WERI-Rb-1 (cell line): ENCODE measurements around the gene SGO1.

ENCODE experiments used
- DNase-seq: peaks from one replicate; pipeline ENCODE4 v3.0.0-alpha.2; 2020
- H3K27ac ChIP-seq: fragments of 250-450 bp; sonication (Bioruptor Pico); 2 replicates; pipeline ENCODE4 v1.5.1; 2020; ENCODE audit warnings: mild to moderate bottlenecking, moderate library complexity
- H3K27me3 ChIP-seq: fragments of 250-450 bp; sonication (Bioruptor Pico); 2 replicates; pipeline ENCODE4 v1.5.1; 2021; ENCODE audit warnings: mild to moderate bottlenecking, low read depth, moderate library complexity; ENCODE audit not compliant: insufficient read depth, severe bottlenecking
- H3K36me3 ChIP-seq: fragments of 250-450 bp; sonication (Bioruptor Pico); 2 replicates; pipeline ENCODE4 v1.5.1; 2020; ENCODE audit warnings: mild to moderate bottlenecking, moderate library complexity
- H3K4me3 ChIP-seq: 2 replicates; pipeline ENCODE4 v1.5.1; 2011; ENCODE audit warnings: low read depth, mild to moderate bottlenecking, control low read depth, low read length
- H3K9me3 ChIP-seq: fragments of 250-450 bp; sonication (Bioruptor Pico); 2 replicates; pipeline ENCODE4 v1.5.1; 2021; ENCODE audit warnings: mild to moderate bottlenecking, moderate library complexity; ENCODE audit not compliant: severe bottlenecking
- CTCF ChIP-seq: IDR thresholded peaks from 2 replicates; pipeline ENCODE4 v1.5.1; 2011; ENCODE audit warnings: low read depth, mild to moderate bottlenecking, control low read depth, inconsistent platforms, low read length

Gene SGO1

GRCh38 chr3:20128358-20128757 lies 57.6 kb downstream of the SGO1 start:
- Histone ChIP-seq H3K27ac (no peak overlapping the region), H3K4me3 (no peak overlapping the region), H3K36me3 (peaks cover 16% of the 10 kb centered on the region), H3K9me3 (no peaks in the 10 kb centered on the region), H3K27me3 (no peaks in the 10 kb centered on the region)
- DNase-seq: no peak
- TF ChIP-seq CTCF: no peak

- TF ChIP-seq CTCF: no peak
- Histone ChIP-seq H3K9me3 (no peaks in the 10 kb centered on the region), H3K27ac (no peak overlapping the region), H3K36me3 (peaks cover 29% of the 10 kb centered on the region), H3K27me3 (no peaks in the 10 kb centered on the region), H3K4me3 (no peak overlapping the region)
- no peak for DNase-seq
These were observed 60.1 kb downstream of the SGO1 start for GRCh38 chr3:20125897-20126296.

- no peak for DNase-seq
These were observed 60.7 kb downstream of the SGO1 start for GRCh38 chr3:20125289-20125688.

GRCh38 chr3:20123131-20123652 lies 62.8 kb downstream of the SGO1 start:
- Histone ChIP-seq H3K27me3 (no peaks in the 10 kb centered on the region), H3K9me3 (no peaks in the 10 kb centered on the region), H3K4me3 (no peak overlapping the region), H3K36me3 (peaks cover 29% of the 10 kb centered on the region), H3K27ac (no peak overlapping the region)
- DNase-seq: no peak
- TF ChIP-seq CTCF: no peak

More at GRCh38 chr3:20125289-20125688, 60.7 kb downstream of the SGO1 start:
- H3K9me3 ChIP-seq: no peaks in the 10 kb centered on the region
- no peak overlapping the region for H3K27ac ChIP-seq
- no peak overlapping the region for H3K4me3 ChIP-seq
- H3K36me3 ChIP-seq: peaks cover 29% of the 10 kb centered on the region
- H3K27me3 ChIP-seq: no peaks in the 10 kb centered on the region
- no peak for TF ChIP-seq CTCF

- no peaks in the 10 kb centered on the region for H3K9me3 ChIP-seq
- no peak overlapping the region for H3K27ac ChIP-seq
- no peak for DNase-seq
- H3K36me3 ChIP-seq: peaks cover 36% of the 10 kb centered on the region
- H3K4me3 ChIP-seq: no peak overlapping the region
- no peaks in the 10 kb centered on the region for H3K27me3 ChIP-seq
- TF ChIP-seq CTCF: no peak
These were observed 64.9 kb downstream of the SGO1 start for GRCh38 chr3:20121088-20121487.
